ENCODE results near the gene LONRF3. TPM values are rescaled to one million over a fixed set of nuclear protein-coding genes. Genes with fewer than 3 reads are reported as not detected.
A peak's percentile ranks its signal among the peaks of the same experiment; 100 is the strongest.

LONRF3 gene
- total RNA-seq, 1 experiment from 2014 or later: not detected

GRCh38 chrX:119030990-119031389 lies 56.6 kb downstream of the LONRF3 start:
- DNase-seq (ENCODE audit: low read depth): peak; percentile 12

- DNase-seq (ENCODE audit: low read depth): no peak
These were observed 62.0 kb downstream of the LONRF3 start for GRCh38 chrX:119036107-119037029.

- DNase-seq (ENCODE audit: low read depth): no peak
These were observed 66.0 kb downstream of the LONRF3 start for GRCh38 chrX:119040432-119040831.

GRCh38 chrX:119041175-119041574 lies 66.8 kb downstream of the LONRF3 start:
- peak; percentile 88 for DNase-seq (ENCODE audit: low read depth)

GRCh38 chrX:119042040-119042439 lies 67.6 kb downstream of the LONRF3 start:
- DNase-seq (ENCODE audit: low read depth): no peak

- DNase-seq (ENCODE audit: low read depth): no peak
These were observed 68.6 kb downstream of the LONRF3 start for GRCh38 chrX:119042996-119043395.

- peak; percentile 2 for DNase-seq (ENCODE audit: low read depth)
These were observed 71.5 kb downstream of the LONRF3 start for GRCh38 chrX:119045884-119046283.

GRCh38 chrX:119055687-119056086 lies 81.3 kb downstream of the LONRF3 start:
- no peak for DNase-seq (ENCODE audit: low read depth)

- DNase-seq (ENCODE audit: low read depth): peak; percentile 8
These were observed 88.4 kb downstream of the LONRF3 start for GRCh38 chrX:119062750-119063374.

- no peak for DNase-seq (ENCODE audit: low read depth)
These were observed 89.0 kb downstream of the LONRF3 start for GRCh38 chrX:119063428-119063827.

- DNase-seq (ENCODE audit: low read depth): peak; percentile 57
These were observed 92.8 kb downstream of the LONRF3 start for GRCh38 chrX:119067023-119067739.

Other genes starting within 250 kb of the LONRF3 start
- gene IL13RA1, start 247.0 kb upstream of the LONRF3 start, total RNA-seq (2014; rRNA removed; shearing (Covaris generic)): 27.3 and 29.3 TPM in 2 replicates
- not detected in 2 replicates for gene ZCCHC12, start 150.8 kb upstream of the LONRF3 start, total RNA-seq (2014; rRNA removed; shearing (Covaris generic))
- gene CT47C1, start 98.4 kb downstream of the LONRF3 start, total RNA-seq (2014; rRNA removed; shearing (Covaris generic)): 0.10 TPM in 1 of 2 replicates, not detected in the other
- not detected in 2 replicates for gene KIAA1210, start 153.2 kb downstream of the LONRF3 start, total RNA-seq (2014; rRNA removed; shearing (Covaris generic))